H1 (cell line): ENCODE data around the gene SRP14. TPM values are rescaled to one million over a fixed set of nuclear protein-coding genes. Genes with fewer than 3 reads are reported as not detected.

Experiments
- CTCF ChIA-PET: fragments of 300-600 bp; sonication (Branson Sonifier 250); formaldehyde crosslinking; loops from one replicate; lab custom pipeline; 2021; ENCODE audit not compliant: partially characterized antibody; lab: Charles Lee
- POLR2A ChIA-PET: fragments of 300-600 bp; sonication (Branson Sonifier 250); formaldehyde crosslinking; loops from one replicate; lab custom pipeline; 2021; ENCODE audit warnings: inconsistent platforms; ENCODE audit not compliant: partially characterized antibody; lab: Charles Lee
- DNase-seq, 2 experiments: peaks; one replicate each; pipeline versions ENCODE4 v3.0.0 to v3.0.0-alpha.2; 2010 to 2022; ENCODE audit warnings: low spot score in 2 of 2, low read depth in 1 of 2, mixed read lengths in 1 of 2
- FAIRE-seq: peaks from 2 replicates; lab custom pipeline; 2011; peaks lifted over from hg19 to GRCh38; lab: Jason Lieb, UNC
- H2AFZ ChIP-seq: 2 replicates; pipeline ENCODE4 v1.8.1; 2012; ENCODE audit warnings: low read length, inconsistent platforms
- H2AK5ac ChIP-seq: 2 replicates; pipeline ENCODE4 v1.6.1; 2013; ENCODE audit warnings: low read depth, low read length
- H2BK120ac ChIP-seq: replicated peaks from 2 replicates; pipeline ENCODE3; 2013; ENCODE audit warnings: low read depth, low read length, inconsistent platforms
- H2BK12ac ChIP-seq: 2 replicates; pipeline ENCODE4 v1.6.1; 2013; ENCODE audit warnings: low read depth, low read length
- H2BK15ac ChIP-seq: 2 replicates; pipeline ENCODE4 v1.6.1; 2013; ENCODE audit warnings: low read length
- H2BK20ac ChIP-seq: 2 replicates; pipeline ENCODE4 v1.6.1; 2013; ENCODE audit warnings: low read length
- H2BK5ac ChIP-seq: 2 replicates; pipeline ENCODE4 v1.6.1; 2013; ENCODE audit warnings: low read depth, low read length
- H3K14ac ChIP-seq: 2 replicates; pipeline ENCODE4 v1.6.1; 2013; ENCODE audit warnings: inconsistent platforms; ENCODE audit not compliant: insufficient read length
- H3K18ac ChIP-seq: 2 replicates; pipeline ENCODE4 v1.6.1; 2013; ENCODE audit warnings: low read length; ENCODE audit errors: extremely low read depth
- H3K23ac ChIP-seq: 2 replicates; pipeline ENCODE4 v1.6.1; 2013; ENCODE audit warnings: inconsistent platforms; ENCODE audit not compliant: insufficient read length
- H3K23me2 ChIP-seq: 2 replicates; pipeline ENCODE4 v1.6.1; 2013; ENCODE audit warnings: low read depth, low read length
- H3K27ac ChIP-seq: 2 replicates; pipeline ENCODE4 v1.6.1; 2011; ENCODE audit warnings: low read depth, low read length, inconsistent platforms
- H3K27me3 ChIP-seq, 4 experiments: replicated peaks in 1 of 4; 1 replicate in 1 of 4; 2 replicates in 3 of 4; pipeline versions ENCODE4 v1.6.1 to v1.8.1; 2011 to 2013; ENCODE audit warnings: low read length in 3 of 4, mild to moderate bottlenecking in 3 of 4, inconsistent platforms in 2 of 4, mixed read lengths in 2 of 4, moderate library complexity in 1 of 4; ENCODE audit not compliant: control insufficient read depth in 3 of 4, insufficient read depth in 3 of 4; ENCODE audit errors: extremely low read depth in 1 of 4
- H3K36me3 ChIP-seq, 4 experiments: 2 replicates each; pipeline versions ENCODE4 v1.6.1 to v1.8.1; 2011 to 2013; ENCODE audit warnings: mild to moderate bottlenecking in 4 of 4, low read length in 3 of 4, moderate library complexity in 2 of 4, control low read depth in 1 of 4, inconsistent platforms in 1 of 4; ENCODE audit not compliant: insufficient read depth in 4 of 4, control insufficient read depth in 2 of 4
- H3K4ac ChIP-seq: replicated peaks from 2 replicates; pipeline ENCODE3; 2013; ENCODE audit warnings: low read length, low read depth, mixed read lengths, inconsistent platforms; ENCODE audit not compliant: insufficient read length
- H3K4me1 ChIP-seq, 4 experiments: replicated peaks in 1 of 4; 1 replicate in 1 of 4; 2 replicates in 3 of 4; pipeline versions ENCODE4 v1.6.1 to v1.8.1; 2011 to 2013; ENCODE audit warnings: low read length in 3 of 4, inconsistent platforms in 2 of 4, mixed read lengths in 1 of 4; ENCODE audit not compliant: insufficient read depth in 4 of 4, control insufficient read depth in 3 of 4
- H3K4me2 ChIP-seq, 2 experiments: 2 replicates each; pipeline versions ENCODE4 v1.6.1 to v1.8.1; 2011 to 2013; ENCODE audit warnings: low read depth in 2 of 2, low read length in 2 of 2, control low read depth in 1 of 2, inconsistent platforms in 1 of 2, mild to moderate bottlenecking in 1 of 2; ENCODE audit not compliant: insufficient read depth in 1 of 2
- H3K4me3 ChIP-seq, 4 experiments: fragments of 200-600, 300-600 bp in 1 of 4; sonication (generic), shearing (Covaris generic), sonication (Bioruptor Twin) in 1 of 4; 2 replicates each; pipeline versions ENCODE4 v1.5.1 to v1.8.1; 2011 to 2016; ENCODE audit warnings: low read length in 4 of 4, low read depth in 3 of 4, control low read depth in 2 of 4, inconsistent platforms in 2 of 4, mild to moderate bottlenecking in 2 of 4, mixed read lengths in 1 of 4, moderate library complexity in 1 of 4; ENCODE audit not compliant: insufficient read depth in 2 of 4; ENCODE audit errors: extremely low read depth in 1 of 4
- H3K56ac ChIP-seq: replicated peaks from 2 replicates; pipeline ENCODE3; 2013; ENCODE audit warnings: low read depth, mild to moderate bottlenecking, mixed read lengths, low read length, inconsistent platforms; ENCODE audit not compliant: insufficient read length
- H3K79me1 ChIP-seq: 2 replicates; pipeline ENCODE4 v1.6.1; 2013; ENCODE audit warnings: low read depth, low read length, control low read depth
- H3K79me2 ChIP-seq, 2 experiments: 2 replicates each; pipeline versions ENCODE4 v1.6.1 to v1.8.1; 2012 to 2013; ENCODE audit warnings: low read length in 2 of 2, mild to moderate bottlenecking in 2 of 2, inconsistent platforms in 1 of 2; ENCODE audit not compliant: insufficient read depth in 2 of 2, control insufficient read depth in 1 of 2
- H3K9ac ChIP-seq, 4 experiments: replicated peaks in 1 of 4; 1 replicate in 1 of 4; 2 replicates in 3 of 4; pipeline versions ENCODE4 v1.6.1 to v1.8.1; 2011 to 2013; ENCODE audit warnings: low read depth in 3 of 4, low read length in 3 of 4, control low read depth in 2 of 4, mild to moderate bottlenecking in 2 of 4, moderate library complexity in 2 of 4, inconsistent platforms in 1 of 4; ENCODE audit errors: extremely low read depth in 1 of 4
- H3K9me3 ChIP-seq, 2 experiments: 2 replicates each; pipeline versions ENCODE4 v1.6.1 to v1.8.1; 2012 to 2013; ENCODE audit warnings: mild to moderate bottlenecking in 2 of 2, moderate library complexity in 2 of 2, control low read depth in 1 of 2, inconsistent platforms in 1 of 2, low read depth in 1 of 2, low read length in 1 of 2, mixed read lengths in 1 of 2; ENCODE audit not compliant: insufficient read depth in 2 of 2
- H4K20me1 ChIP-seq, 2 experiments: replicated peaks in 1 of 2; 2 replicates each; pipeline versions ENCODE3 to v1.8.1; 2011 to 2013; ENCODE audit warnings: inconsistent platforms in 2 of 2, low read length in 2 of 2, mild to moderate bottlenecking in 1 of 2; ENCODE audit not compliant: insufficient read depth in 2 of 2, control insufficient read depth in 1 of 2
- H4K5ac ChIP-seq: 2 replicates; pipeline ENCODE4 v1.6.1; 2013; ENCODE audit warnings: low read length, low read depth, mixed read lengths, inconsistent platforms; ENCODE audit not compliant: insufficient read length
- H4K8ac ChIP-seq: 2 replicates; pipeline ENCODE4 v1.8.0; 2013; ENCODE audit warnings: mild to moderate bottlenecking, moderate library complexity, low read length, inconsistent platforms; ENCODE audit not compliant: insufficient read depth; ENCODE audit errors: extremely low read depth
- H4K91ac ChIP-seq: replicated peaks from 2 replicates; pipeline ENCODE3; 2013; ENCODE audit warnings: low read length, mixed read lengths, inconsistent platforms; ENCODE audit not compliant: insufficient read length
- JUN ChIP-seq: IDR thresholded peaks from 2 replicates; pipeline ENCODE4 v1.6.1; 2011; ENCODE audit warnings: low read depth, mild to moderate bottlenecking, improper control_type of control experiment, low read length
- NANOG ChIP-seq: IDR thresholded peaks from 2 replicates; pipeline ENCODE4 v1.6.1; 2011; ENCODE audit warnings: low read length, low read depth, mild to moderate bottlenecking, inconsistent platforms; ENCODE audit not compliant: insufficient read depth, poor library complexity, severe bottlenecking
- PHF8 ChIP-seq: fragments of 200-600 bp; sonication (generic); conservative IDR thresholded peaks from 2 replicates; pipeline ENCODE4 v1.7.1; 2012; ENCODE audit warnings: low read depth, mild to moderate bottlenecking, inconsistent platforms, low read length, moderate library complexity
- USF2 ChIP-seq: IDR thresholded peaks from 2 replicates; pipeline ENCODE4 v1.6.1; 2011; ENCODE audit warnings: low read length, improper control_type of control experiment
- WGBS, 2 experiments: shearing (Covaris generic) in 1 of 2; methylation state at CpG; one replicate each; pipeline versions ENCODE4 v1.1.6 to v1.1.7; 2013 to 2015; ENCODE audit warnings: low lambda C conversion rate in 2 of 2, mixed read lengths in 2 of 2, inconsistent platforms in 1 of 2, low coverage in 1 of 2, missing lambda C conversion rate in 1 of 2; ENCODE audit not compliant: insufficient replicate concordance in 2 of 2, insufficient coverage in 1 of 2, insufficient read length in 1 of 2; ENCODE audit errors: extremely low coverage in 1 of 2, missing lambda C conversion rate in 1 of 2; 5-methylcytosine and 5-hydroxymethylcytosine counted together
- polyA plus RNA-seq, 7 experiments: library from polyadenylated mRNA; depleted of rRNA in 3 of 7; stranded (reverse) in 5 of 7; unstranded in 2 of 7; fragments of >200 nt in 5 of 7; fragments of 200-250 nt in 2 of 7; gene quantifications; 1 replicate in 5 of 7; 2 replicates in 1 of 7; 4 replicates in 1 of 7; pipeline versions ENCODE4 v1.2.1 to v1.2.3, GENCODE V29; 2011 to 2013; ENCODE audit warnings: missing spikeins in 2 of 7, mixed read lengths in 2 of 7
- total RNA-seq: library from RNA; stranded (reverse); fragmentation: NEBNext Ultra II Directional; extraction: Animal tissue kit (Norgen Biotek cat#: 25700); gene quantifications from 2 replicates; pipeline ENCODE4 v1.2.1, GENCODE V29; 2021

The SRP14 gene
- total and polyA plus RNA-seq, 2 of the 8 experiments (the other 6 are each of a cell fraction or from before 2014, with no cell fraction given) = 186 to 223 TPM

- Histone ChIP-seq H3K18ac (no peak overlapping the region), H4K20me1 (no peaks in the 10 kb centered on the region), H3K9me3 (peaks cover 28 to 36% of the 10 kb centered on the region in 2 experiments), H2BK20ac (no peak overlapping the region), H3K4me3 (no peak overlapping the region), H2BK120ac (no peak overlapping the region), H3K4me1 (no peaks in the 10 kb centered on the region), H3K14ac (no peak overlapping the region), H3K4me2 (no peak overlapping the region), H3K23me2 (no peaks in the 10 kb centered on the region), H4K91ac (no peak overlapping the region), H3K23ac (no peak overlapping the region), H3K56ac (no peak overlapping the region), H2BK5ac (no peak overlapping the region), H3K9ac (no peak overlapping the region), H3K79me2 (no peaks in the 10 kb centered on the region), H3K36me3 (peaks cover 29 to 89% (median 61%) of the 10 kb centered on the region in 4 experiments), H3K79me1 (no peaks in the 10 kb centered on the region), H4K8ac (no peak overlapping the region), H3K4ac (no peak overlapping the region), H3K27me3 (no peaks in the 10 kb centered on the region), H2AK5ac (no peak overlapping the region), H2BK12ac (no peak overlapping the region), H2BK15ac (no peak overlapping the region), H2AFZ (no peak overlapping the region), H4K5ac (no peak overlapping the region), H3K27ac (no peak overlapping the region)
- 87% methylated on average over 4 of the region's 4 CpGs; no CpG with 5 or more reads in 1 of the 2 experiments for WGBS, 2 experiments
- POLR2A ChIA-PET = no interaction called here
- DNase-seq (no peak), FAIRE-seq (no peak)
- TF ChIP-seq USF2 (no peak), JUN (no peak), NANOG (no peak), PHF8 (no peak)
- CTCF ChIA-PET = interaction anchor here (1.0 to 1.6 kb wide), 4 partner anchors 9 to 21 kb away, joined by 3 to 6 read pairs (median 4); no protein-coding TSS in a partner anchor
Measured at GRCh38 chr15:40016224-40016865, 22.6 kb downstream of the SRP14 start.
